Heart right ventricle (tissue), 16 donors: ENCODE data around the gene PXDN. TPM values are rescaled to one million over a fixed set of nuclear protein-coding genes. Genes with fewer than 3 reads are reported as not detected.

Experiments
- ATAC-seq, 8 donors: fragments of 200-7000 bp; cut with Tn5 transposase; one replicate each; pipeline ENCODE4 v1.9.1; 2020; ENCODE audit warnings: mild to moderate bottlenecking in 8 of 8, moderate library complexity in 8 of 8, moderate number of reproducible peaks in 1 of 8
- DNase-seq, 2 donors: peaks; one replicate each; pipeline ENCODE4 v3.0.0-alpha.2; 2020
- H3K27ac ChIP-seq, 10 donors: fragments of 200-600 bp; sonication (generic) in 2 of 10; one replicate each; pipeline versions ENCODE4 v1.5.0 to v1.8.0; 2020 to 2022; ENCODE audit warnings: mild to moderate bottlenecking in 3 of 10
- H3K27me3 ChIP-seq, 7 donors: fragments of 200-600 bp; one replicate each; pipeline ENCODE4 v1.8.0; 2021 to 2022; ENCODE audit warnings: mild to moderate bottlenecking in 2 of 7
- H3K36me3 ChIP-seq, 9 donors: fragments of 200-600 bp; sonication (generic) in 1 of 9; one replicate each; pipeline versions ENCODE4 v1.5.0 to v1.8.0; 2020 to 2022; ENCODE audit warnings: mild to moderate bottlenecking in 2 of 9
- H3K4me1 ChIP-seq, 9 donors: fragments of 200-600 bp; sonication (generic) in 1 of 9; one replicate each; pipeline versions ENCODE4 v1.5.0 to v1.8.0; 2020 to 2022; ENCODE audit warnings: mild to moderate bottlenecking in 4 of 9
- H3K4me3 ChIP-seq, 10 donors: fragments of 200-600 bp; sonication (generic) in 2 of 10; one replicate each; pipeline versions ENCODE4 v1.5.0 to v1.8.0; 2020 to 2022; ENCODE audit warnings: mild to moderate bottlenecking in 7 of 10, moderate library complexity in 2 of 10
- H3K9me3 ChIP-seq, 11 donors: fragments of 200-600 bp in 10 of 11; sonication (generic) in 2 of 11; one replicate each; pipeline versions ENCODE4 v1.5.0 to v1.8.0; 2013 to 2022; ENCODE audit warnings: mild to moderate bottlenecking in 2 of 11, control low read depth in 1 of 11, moderate library complexity in 1 of 11
- whole genome bisulfite sequencing, 2 donors: extraction: QIAGEN DNeasy Blood & Tissue Kit; methylation state at CpG; one replicate each; pipeline ENCODE4 v1.1.7; 2013; ENCODE audit warnings: inconsistent platforms in 1 of 2; 5-methylcytosine and 5-hydroxymethylcytosine counted together
- intact Hi-C, 10 donors: fragments of 100-400 bp; cut with DNase I; formaldehyde crosslinking; loops; one replicate each; pipeline versions ENCODE4 v1.11.1 to v1.14.2; 2022
- polyA plus RNA-seq, 2 donors: library from polyadenylated mRNA; stranded (reverse); fragments of 200-250 nt; gene quantifications; one replicate each; pipeline ENCODE4 v1.2.3, GENCODE V29; 2013
- total RNA-seq, 10 donors: library from RNA; stranded (reverse); fragmentation: NEBNext Ultra II Directional in 3 of 10; extraction: Animal tissue kit (Norgen Biotek cat#: 25700) in 3 of 10; gene quantifications; one replicate each; pipeline versions ENCODE4 v1.2.1 to v1.2.4, GENCODE V29; 2021 to 2023
- TF ChIP-seq, protein P1 (sequence below), 9 donors: fragments of 200-600 bp; sonication (generic) in 2 of 9; IDR thresholded peaks; one replicate each; pipeline versions ENCODE4 v1.5.0 to v1.8.0; 2021 to 2022; ENCODE audit warnings: antibody characterized with exemption in 9 of 9, mild to moderate bottlenecking in 5 of 9, moderate library complexity in 1 of 9
- donor health status: Arrhythmogenic right ventricular cardiomyopathy.
- donor health status: ischemic (EF 13 %, LVEDD 7.1; RV severe dilation, severe dysfunction).
- donor health status: healthy with polysubstance abuse.
- donor health status: DM: no; HTN: yes; CAD: no.
- donor health status: DM: no; HTN: no; CAD: no.
- donor health status: ischemic (EF 25% LVEDD 6.9; RV normal size, moderate dysfunction).
- donor health status: ischemic (EF 25% LVEDD 5.7; RV mildly dilated, moderate dysfunction).
- donor health status: healthy.
- donor health status: DM: yes; HTN: yes; CAD: no.
- donor health status: Ischemic cardiomyopathy.
- donor health status: ischemic (EF 35%, LVEDD 5.7; RV mildly dilated, moderate dysfunction).
- donor health status: nonischemic (EF 11% LVEDD 7.7; RV severe dilation, severe dysfunction).
- donor health status: DM: yes; HTN: yes; CAD: no.
- donor health status: PGD.
- donor health status: ischemic (EF 29% LVEDD 5.4; RV normal size, mild dysfunction).
- donor health status: nonischemic (EF 23%, LVEDD 6.1; RV moderate dilation, normal function).

PXDN gene
- total and polyA plus RNA-seq, 12 donors = 7.8 to 65.0 (median 18.9) TPM

DNA sequence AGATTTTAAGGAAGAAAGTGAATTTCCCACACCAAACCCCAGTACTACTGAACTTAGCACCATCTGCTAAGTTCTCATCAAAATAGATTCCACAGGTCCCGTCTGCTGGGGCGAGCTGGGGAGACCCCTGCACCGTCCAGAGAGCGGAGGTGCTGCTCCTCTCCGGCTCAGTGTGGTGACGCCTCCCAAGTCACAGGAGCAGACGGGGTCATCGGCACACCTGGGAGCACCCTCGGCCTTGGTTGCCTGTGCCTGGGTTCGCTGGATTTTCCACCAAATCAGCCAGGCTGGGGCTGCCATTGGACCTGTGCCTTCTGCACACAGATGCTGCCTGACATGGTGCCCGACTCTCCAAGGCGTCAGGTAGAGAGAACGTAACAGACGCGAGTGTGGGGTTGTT, 141.3 kb downstream of the PXDN start:
- ATAC-seq (no peak), DNase-seq (no peak)
- Histone ChIP-seq H3K27me3 (peaks cover 0 to 13% (median 0%) of the 10 kb centered on the region in 7 donors), H3K4me3 (no peak overlapping the region), H3K27ac (peak overlapping the region in 4 of 10 donors; percentile 41 to 75 (median 60)), H3K36me3 (no peaks in the 10 kb centered on the region), H3K4me1 (peaks cover 14 to 58% (median 35%) of the 10 kb centered on the region in 9 donors), H3K9me3 (no peaks in the 10 kb centered on the region)
- 96% methylated on average over 15 of the region's 15 CpGs for WGBS, 2 donors
- TF ChIP-seq, protein P1, sequence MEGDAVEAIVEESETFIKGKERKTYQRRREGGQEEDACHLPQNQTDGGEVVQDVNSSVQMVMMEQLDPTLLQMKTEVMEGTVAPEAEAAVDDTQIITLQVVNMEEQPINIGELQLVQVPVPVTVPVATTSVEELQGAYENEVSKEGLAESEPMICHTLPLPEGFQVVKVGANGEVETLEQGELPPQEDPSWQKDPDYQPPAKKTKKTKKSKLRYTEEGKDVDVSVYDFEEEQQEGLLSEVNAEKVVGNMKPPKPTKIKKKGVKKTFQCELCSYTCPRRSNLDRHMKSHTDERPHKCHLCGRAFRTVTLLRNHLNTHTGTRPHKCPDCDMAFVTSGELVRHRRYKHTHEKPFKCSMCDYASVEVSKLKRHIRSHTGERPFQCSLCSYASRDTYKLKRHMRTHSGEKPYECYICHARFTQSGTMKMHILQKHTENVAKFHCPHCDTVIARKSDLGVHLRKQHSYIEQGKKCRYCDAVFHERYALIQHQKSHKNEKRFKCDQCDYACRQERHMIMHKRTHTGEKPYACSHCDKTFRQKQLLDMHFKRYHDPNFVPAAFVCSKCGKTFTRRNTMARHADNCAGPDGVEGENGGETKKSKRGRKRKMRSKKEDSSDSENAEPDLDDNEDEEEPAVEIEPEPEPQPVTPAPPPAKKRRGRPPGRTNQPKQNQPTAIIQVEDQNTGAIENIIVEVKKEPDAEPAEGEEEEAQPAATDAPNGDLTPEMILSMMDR (IDR thresholded peaks at IDR 0.05) = no peak
- intact Hi-C loops = no loop called here

DNA sequence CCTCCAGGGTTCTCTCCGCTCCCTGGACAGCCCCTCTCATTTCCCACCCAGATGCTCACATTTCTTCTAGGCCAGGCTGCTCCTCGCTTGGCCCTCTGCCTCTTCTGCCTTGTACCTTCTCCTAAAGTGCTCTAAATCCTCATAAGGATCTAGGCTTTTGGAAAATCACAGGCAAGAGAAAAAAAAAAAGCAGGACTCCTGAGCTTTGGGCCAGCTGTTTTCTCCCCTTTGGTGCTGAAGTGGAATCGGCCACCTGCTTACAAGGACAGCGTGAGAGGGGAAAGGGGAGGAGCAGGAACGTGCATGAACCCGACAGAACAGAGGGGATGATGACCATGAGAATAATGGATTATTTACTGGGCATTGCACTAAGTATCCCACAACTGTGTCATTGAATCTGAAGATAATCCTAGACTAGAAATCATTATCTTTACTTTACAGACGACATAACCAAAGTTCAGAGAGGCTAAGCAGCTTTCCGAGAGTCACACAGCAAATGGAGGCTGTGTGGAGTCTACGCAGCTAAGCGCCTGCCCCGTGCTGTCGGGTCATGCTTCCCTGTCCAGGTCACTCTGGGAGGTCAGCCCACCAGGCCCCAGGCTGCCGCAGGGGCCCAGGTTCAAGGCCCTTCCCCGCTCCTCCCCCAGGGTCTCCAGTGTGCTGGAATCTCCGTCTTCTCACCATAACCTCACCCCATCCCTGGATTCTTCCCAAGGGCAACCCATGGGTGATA, 141.9 kb downstream of the PXDN start:
- H3K36me3 ChIP-seq = no peaks in the 10 kb centered on the region
- intact Hi-C loops = no loop called here
- 81 to 83% methylated on average over 15 of the region's 15 CpGs for WGBS, 2 donors
- peaks cover 0 to 13% (median 0%) of the 10 kb centered on the region in 7 donors for H3K27me3 ChIP-seq
- H3K27ac ChIP-seq = peak overlapping the region in 7 of 10 donors; percentile 34 to 75 (median 50)
- DNase-seq (no peak), ATAC-seq (no peak)
- TF ChIP-seq, protein P1 (IDR thresholded peaks at IDR 0.05) = no peak
- no peaks in the 10 kb centered on the region for H3K9me3 ChIP-seq
- H3K4me1 ChIP-seq = peaks cover 14 to 57% (median 35%) of the 10 kb centered on the region in 9 donors
- no peak overlapping the region for H3K4me3 ChIP-seq

DNA sequence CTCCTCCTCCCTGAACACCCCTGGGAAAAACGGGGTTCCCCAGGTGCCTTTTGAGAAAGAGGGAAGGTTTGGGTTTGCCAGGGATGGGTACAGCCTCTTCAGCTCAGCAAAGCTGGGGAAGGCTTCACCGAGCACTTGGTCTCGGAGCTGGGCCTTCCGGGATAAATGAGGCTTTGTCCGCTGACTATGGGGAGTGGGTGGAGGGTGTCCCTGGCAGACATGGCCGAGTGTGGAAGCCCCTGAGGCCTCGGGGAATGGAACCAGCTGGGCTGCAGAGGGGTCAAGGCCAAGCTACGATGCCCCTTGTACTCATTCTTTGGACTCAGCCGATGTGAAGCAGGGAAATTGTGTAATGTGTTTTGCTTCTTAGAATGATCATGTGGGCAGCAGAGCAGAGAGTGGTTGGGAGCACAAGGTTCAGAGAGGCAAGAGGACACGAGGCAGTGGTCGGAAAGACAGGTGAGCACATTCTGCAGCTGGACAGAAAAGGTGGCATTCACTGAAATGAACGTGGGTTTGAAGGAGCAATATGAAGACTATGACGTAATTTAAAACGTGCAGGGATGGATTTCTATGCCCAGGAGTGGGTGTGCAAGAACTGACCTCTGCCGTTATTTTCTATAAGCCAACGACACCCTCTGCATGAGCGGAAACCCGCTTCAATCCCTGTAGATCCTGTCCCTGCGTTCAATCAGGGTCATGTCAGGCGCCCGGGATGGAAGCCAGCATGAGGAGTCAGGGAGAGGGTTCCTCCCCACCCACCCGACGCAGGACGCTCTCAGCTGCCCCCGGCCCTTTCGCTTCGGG, 142.6 kb downstream of the PXDN start:
- ATAC-seq (peak; percentile 15 to 58 (median 46)), DNase-seq (peak; percentile 45 to 71)
- Histone ChIP-seq H3K4me1 (peaks cover 10 to 57% (median 35%) of the 10 kb centered on the region in 9 donors), H3K27ac (peak overlapping the region in 9 of 10 donors; percentile 6 to 75 (median 48)), H3K27me3 (peaks cover 0 to 13% (median 0%) of the 10 kb centered on the region in 7 donors), H3K36me3 (no peaks in the 10 kb centered on the region), H3K9me3 (no peaks in the 10 kb centered on the region), H3K4me3 (no peak overlapping the region)
- intact Hi-C loops = no loop called here
- TF ChIP-seq, protein P1 (IDR thresholded peaks at IDR 0.05) = no peak
- 53 to 56% methylated on average over 27 of the region's 27 CpGs for WGBS, 2 donors

DNA sequence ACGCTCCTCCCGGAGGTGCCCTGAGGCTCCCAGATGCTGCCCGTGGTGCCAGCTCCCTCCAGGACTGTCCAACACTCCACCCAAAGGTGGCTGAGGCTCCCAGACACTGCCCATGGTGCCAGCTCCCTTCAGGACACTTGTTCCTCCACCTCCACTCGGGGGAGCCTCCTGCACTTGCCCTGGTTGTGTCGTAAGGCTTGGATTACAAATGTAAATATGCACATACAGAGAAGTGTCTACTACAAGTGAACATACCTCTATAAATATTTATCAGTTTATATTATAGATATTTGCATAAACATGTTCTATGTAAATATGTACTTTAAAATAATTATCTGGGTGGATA, 143.3 kb downstream of the PXDN start:
- Histone ChIP-seq H3K9me3 (no peaks in the 10 kb centered on the region), H3K27me3 (peaks cover 0 to 8% (median 0%) of the 10 kb centered on the region in 7 donors), H3K27ac (peak overlapping the region in 7 of 10 donors; percentile 8 to 75 (median 50)), H3K36me3 (no peaks in the 10 kb centered on the region), H3K4me1 (peaks cover 10 to 52% (median 30%) of the 10 kb centered on the region in 9 donors), H3K4me3 (no peak overlapping the region)
- DNase-seq (no peak), ATAC-seq (no peak)
- WGBS, 2 donors = 85 to 93% methylated on average over 5 of the region's 5 CpGs
- intact Hi-C loops = no loop called here
- TF ChIP-seq, protein P1 (IDR thresholded peaks at IDR 0.05) = no peak
